NCI-H510A treated with DMSO at 0.1 percent for 48 hours (cell line): ENCODE measurements around the gene ABHD11.

Source experiments
- DNase-seq: peaks from one replicate; lab custom pipeline; 2025; lab: John Stamatoyannopoulos, UW

The ABHD11 gene

GRCh38 chr7:73701357-73701995, 37.1 kb downstream of the ABHD11 start:
- peak; percentile 24 for DNase-seq

- no peak for DNase-seq
These were observed 37.9 kb downstream of the ABHD11 start for GRCh38 chr7:73700581-73701134.

- no peak for DNase-seq
These were observed 38.6 kb downstream of the ABHD11 start for GRCh38 chr7:73700069-73700423.

GRCh38 chr7:73699370-73700068, 39.1 kb downstream of the ABHD11 start:
- no peak for DNase-seq

GRCh38 chr7:73698410-73698809, 40.2 kb downstream of the ABHD11 start:
- DNase-seq = no peak

- DNase-seq = no peak
These were observed 42.2 kb downstream of the ABHD11 start for GRCh38 chr7:73696372-73696771.

GRCh38 chr7:73690646-73691045, 48.0 kb downstream of the ABHD11 start:
- DNase-seq = no peak

GRCh38 chr7:73688288-73688687, 50.3 kb downstream of the ABHD11 start:
- no peak for DNase-seq
